MM.1S (cell line): Measurements from ENCODE around the gene EDEM3.

Source experiments
- EZH2 ChIP-seq: fragments of 300-600 bp; sonication (generic); optimal IDR thresholded peaks from 2 replicates; pipeline ENCODE3; 2017; ENCODE audit warnings: low read depth, mild to moderate bottlenecking, antibody characterized with exemption, low read length, mixed read lengths
- TF ChIP-seq, protein P1 (sequence below): fragments of 300-600 bp; sonication (generic); IDR thresholded peaks from 2 replicates; pipeline ENCODE4 v1.5.1; 2016; ENCODE audit warnings: antibody characterized with exemption, low read length, mixed read lengths

DNA sequence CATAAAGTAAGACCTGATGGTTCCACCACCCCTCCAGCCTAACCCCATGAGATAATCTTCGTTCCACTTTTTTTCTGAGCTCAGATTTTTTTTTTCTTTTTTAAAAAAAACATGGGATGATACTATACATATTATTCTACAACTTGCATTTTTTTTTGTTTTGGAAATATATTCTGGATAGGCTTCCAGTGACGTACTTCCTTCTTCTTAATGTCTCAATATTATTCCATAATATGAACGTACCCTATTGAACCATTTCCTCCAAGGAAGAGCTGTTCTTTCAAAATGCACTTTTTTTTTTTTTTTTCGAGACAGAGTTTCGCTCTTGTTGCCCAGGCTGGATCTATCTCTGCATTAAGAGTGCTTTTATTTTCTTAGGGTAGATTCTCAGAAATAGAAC, 1.5 kb downstream of the EDEM3 start:
- TF ChIP-seq, protein P1, sequence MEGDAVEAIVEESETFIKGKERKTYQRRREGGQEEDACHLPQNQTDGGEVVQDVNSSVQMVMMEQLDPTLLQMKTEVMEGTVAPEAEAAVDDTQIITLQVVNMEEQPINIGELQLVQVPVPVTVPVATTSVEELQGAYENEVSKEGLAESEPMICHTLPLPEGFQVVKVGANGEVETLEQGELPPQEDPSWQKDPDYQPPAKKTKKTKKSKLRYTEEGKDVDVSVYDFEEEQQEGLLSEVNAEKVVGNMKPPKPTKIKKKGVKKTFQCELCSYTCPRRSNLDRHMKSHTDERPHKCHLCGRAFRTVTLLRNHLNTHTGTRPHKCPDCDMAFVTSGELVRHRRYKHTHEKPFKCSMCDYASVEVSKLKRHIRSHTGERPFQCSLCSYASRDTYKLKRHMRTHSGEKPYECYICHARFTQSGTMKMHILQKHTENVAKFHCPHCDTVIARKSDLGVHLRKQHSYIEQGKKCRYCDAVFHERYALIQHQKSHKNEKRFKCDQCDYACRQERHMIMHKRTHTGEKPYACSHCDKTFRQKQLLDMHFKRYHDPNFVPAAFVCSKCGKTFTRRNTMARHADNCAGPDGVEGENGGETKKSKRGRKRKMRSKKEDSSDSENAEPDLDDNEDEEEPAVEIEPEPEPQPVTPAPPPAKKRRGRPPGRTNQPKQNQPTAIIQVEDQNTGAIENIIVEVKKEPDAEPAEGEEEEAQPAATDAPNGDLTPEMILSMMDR, result no peak
- TF ChIP-seq EZH2, result no peak
